ENCODE measurements around the gene SCAND1.
"Not testable (repeated sequence)": the region's sequence is repeated elsewhere in the genome, so short reads cannot be mapped to it uniquely, and the experiment has no call there.

Gene SCAND1

DNA sequence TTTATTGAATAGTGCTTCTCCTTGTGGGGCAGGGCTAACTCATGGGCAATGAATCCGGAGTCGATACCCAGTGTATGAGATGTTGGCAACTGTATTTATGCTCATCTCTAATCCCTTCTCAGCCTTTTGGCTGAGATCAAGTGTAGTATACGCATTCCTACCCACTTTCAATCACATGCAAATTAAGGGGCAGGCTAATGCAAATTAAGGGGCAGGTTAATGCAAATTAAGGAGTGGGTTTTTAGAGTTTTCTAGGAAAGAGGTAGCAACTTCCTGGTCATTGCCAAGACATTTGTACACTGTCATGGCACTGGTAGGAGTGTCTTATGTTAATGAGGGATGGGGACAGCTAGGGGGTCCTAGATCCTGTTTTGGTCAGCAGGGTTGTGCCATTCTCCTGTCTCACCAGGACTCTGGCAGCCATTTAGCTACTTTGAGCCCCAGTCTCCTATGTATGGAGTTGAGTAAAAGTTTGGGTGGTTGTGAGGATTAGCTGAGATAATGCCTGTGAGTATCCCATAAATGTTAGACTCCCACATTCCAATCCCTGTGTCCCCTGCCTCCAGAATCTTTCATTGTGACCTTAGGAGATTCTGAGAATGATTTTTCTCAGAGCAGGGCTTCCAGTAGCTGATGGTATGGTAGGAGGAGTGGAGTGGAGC is 13.8 kb upstream of the SCAND1 start, which contains the start of gene CNBD2:
Gene CNBD2 (plus strand): TSS at position 612 of the 662 bp plus-strand sequence. CDS start 173 bp downstream, outside the sequence.
- Mint-ChIP-seq H3K27me3 (ENCODE audit: low read depth, poor library complexity) (peaks cover 7% of the 10 kb centered on the region), H3K27ac (peak within 1 kb of the TSS; percentile 16), H3K9me3 (no peaks in the 10 kb centered on the region), H3K4me1 (no peaks in the 10 kb centered on the region), H3K36me3 (ENCODE audit: low read depth) (no peaks in the 10 kb centered on the region), H3K4me3 (no peak within 1 kb of the TSS)
- DNase-seq = no peak
- TF ChIP-seq, protein P1, sequence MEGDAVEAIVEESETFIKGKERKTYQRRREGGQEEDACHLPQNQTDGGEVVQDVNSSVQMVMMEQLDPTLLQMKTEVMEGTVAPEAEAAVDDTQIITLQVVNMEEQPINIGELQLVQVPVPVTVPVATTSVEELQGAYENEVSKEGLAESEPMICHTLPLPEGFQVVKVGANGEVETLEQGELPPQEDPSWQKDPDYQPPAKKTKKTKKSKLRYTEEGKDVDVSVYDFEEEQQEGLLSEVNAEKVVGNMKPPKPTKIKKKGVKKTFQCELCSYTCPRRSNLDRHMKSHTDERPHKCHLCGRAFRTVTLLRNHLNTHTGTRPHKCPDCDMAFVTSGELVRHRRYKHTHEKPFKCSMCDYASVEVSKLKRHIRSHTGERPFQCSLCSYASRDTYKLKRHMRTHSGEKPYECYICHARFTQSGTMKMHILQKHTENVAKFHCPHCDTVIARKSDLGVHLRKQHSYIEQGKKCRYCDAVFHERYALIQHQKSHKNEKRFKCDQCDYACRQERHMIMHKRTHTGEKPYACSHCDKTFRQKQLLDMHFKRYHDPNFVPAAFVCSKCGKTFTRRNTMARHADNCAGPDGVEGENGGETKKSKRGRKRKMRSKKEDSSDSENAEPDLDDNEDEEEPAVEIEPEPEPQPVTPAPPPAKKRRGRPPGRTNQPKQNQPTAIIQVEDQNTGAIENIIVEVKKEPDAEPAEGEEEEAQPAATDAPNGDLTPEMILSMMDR (IDR thresholded peaks at IDR 0.05) = no peak

DNA sequence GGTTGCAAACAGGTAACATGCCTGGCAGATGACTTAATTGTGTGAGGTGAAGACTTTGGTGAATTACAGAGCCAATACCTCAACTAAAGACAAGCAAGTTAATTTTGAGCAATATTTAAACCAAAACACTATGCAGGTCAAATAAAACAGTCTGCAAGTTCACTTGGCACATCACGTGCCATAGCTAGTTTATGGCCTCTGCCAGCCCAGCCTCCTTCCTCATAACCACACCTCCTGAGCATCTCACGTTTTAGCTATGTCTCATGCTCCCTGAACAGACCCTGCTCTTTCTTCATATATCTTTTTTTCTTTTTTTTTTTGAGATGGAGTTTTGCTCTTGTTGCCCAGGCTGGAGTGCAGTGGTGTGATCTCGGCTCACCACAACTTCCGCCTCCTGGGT is 9.6 kb upstream of the SCAND1 start:
- DNase-seq = no peak
- Mint-ChIP-seq H3K4me1 (peaks cover 8% of the 10 kb centered on the region), H3K36me3 (ENCODE audit: low read depth) (peaks cover 8% of the 10 kb centered on the region), H3K4me3 (no peak overlapping the region), H3K9me3 (peaks cover 8% of the 10 kb centered on the region), H3K27me3 (ENCODE audit: low read depth, poor library complexity) (peaks cover 4% of the 10 kb centered on the region), H3K27ac (no peak overlapping the region)
- TF ChIP-seq, protein P1 (IDR thresholded peaks at IDR 0.05) = no peak

DNA sequence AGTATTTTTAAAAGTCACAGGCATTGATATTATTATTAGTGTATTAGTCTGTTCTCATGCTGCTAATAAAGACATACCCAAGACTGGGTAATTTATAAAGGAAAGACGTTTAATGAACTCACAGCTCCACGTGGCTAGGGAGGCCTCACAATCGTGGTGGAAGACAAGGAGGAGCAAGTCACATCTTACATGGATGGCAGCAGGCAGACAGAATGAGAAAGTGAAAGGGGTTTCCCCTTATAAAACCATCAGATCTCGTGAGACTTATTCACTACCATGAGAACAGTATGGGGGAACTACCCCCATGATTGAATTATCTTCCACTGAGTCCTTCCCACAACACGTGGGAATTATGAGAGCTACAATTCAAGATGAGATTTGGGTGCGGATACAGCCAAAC is 5.0 kb upstream of the SCAND1 start:
- not testable (repeated sequence) for H3K27ac Mint-ChIP-seq; H3K27me3 Mint-ChIP-seq (ENCODE audit: low read depth, poor library complexity); DNase-seq; H3K4me3 Mint-ChIP-seq; H3K9me3 Mint-ChIP-seq
- Mint-ChIP-seq H3K36me3 (ENCODE audit: low read depth) (peaks cover 17% of the 10 kb centered on the region), H3K4me1 (peaks cover 20% of the 10 kb centered on the region)

DNA sequence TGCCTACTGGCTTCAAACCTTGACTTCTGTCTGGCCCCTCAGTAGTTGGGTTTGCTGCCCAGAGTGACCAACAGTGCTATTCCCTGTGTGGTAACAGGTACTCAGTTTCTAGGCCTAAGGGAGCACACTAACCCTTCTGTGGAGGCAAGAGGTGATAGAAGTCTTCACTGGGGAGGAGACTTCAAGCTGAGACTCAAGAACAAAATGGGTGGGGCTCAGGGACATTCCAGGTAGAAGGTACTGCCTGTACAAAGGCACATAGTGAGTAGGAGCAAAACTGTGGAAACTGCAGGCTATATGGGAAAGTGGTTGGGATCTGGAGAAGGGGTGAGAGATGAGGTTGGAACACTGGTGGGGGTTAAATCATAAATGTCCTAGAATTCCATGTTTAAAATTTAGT is 2.3 kb upstream of the SCAND1 start:
- Mint-ChIP-seq H3K27ac (peak overlapping the region; percentile 5), H3K27me3 (ENCODE audit: low read depth, poor library complexity) (no peaks in the 10 kb centered on the region), H3K36me3 (ENCODE audit: low read depth) (peaks cover 25% of the 10 kb centered on the region), H3K9me3 (peaks cover 10% of the 10 kb centered on the region), H3K4me3 (no peak overlapping the region), H3K4me1 (peaks cover 27% of the 10 kb centered on the region)
- no peak for DNase-seq
- TF ChIP-seq, protein P1 (IDR thresholded peaks at IDR 0.05) = no peak

DNA sequence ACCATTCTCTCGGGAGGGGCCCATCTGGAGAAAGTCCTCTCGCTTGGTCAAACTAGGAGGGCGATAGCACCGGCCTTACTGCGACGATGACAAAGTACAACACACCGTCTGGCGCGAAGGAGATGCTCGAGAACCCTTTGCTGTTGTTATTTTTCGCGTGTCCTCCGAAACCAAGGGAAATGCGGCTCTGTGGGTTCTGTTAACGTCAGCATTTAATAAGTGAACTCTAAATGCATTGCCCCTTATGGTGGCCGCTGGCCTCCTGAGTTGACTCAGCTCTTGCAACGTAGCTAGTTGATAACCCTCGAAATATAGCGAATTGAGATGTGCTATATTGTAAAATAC is 577 bp upstream of the SCAND1 start:
- Mint-ChIP-seq H3K36me3 (ENCODE audit: low read depth) (peaks cover 29% of the 10 kb centered on the region), H3K4me1 (peaks cover 21% of the 10 kb centered on the region), H3K4me3 (peak overlapping the region; percentile 98), H3K27ac (peak overlapping the region; percentile 100), H3K9me3 (peaks cover 10% of the 10 kb centered on the region), H3K27me3 (ENCODE audit: low read depth, poor library complexity) (no peaks in the 10 kb centered on the region)
- DNase-seq = no peak
- TF ChIP-seq, protein P1 (IDR thresholded peaks at IDR 0.05) = no peak

DNA sequence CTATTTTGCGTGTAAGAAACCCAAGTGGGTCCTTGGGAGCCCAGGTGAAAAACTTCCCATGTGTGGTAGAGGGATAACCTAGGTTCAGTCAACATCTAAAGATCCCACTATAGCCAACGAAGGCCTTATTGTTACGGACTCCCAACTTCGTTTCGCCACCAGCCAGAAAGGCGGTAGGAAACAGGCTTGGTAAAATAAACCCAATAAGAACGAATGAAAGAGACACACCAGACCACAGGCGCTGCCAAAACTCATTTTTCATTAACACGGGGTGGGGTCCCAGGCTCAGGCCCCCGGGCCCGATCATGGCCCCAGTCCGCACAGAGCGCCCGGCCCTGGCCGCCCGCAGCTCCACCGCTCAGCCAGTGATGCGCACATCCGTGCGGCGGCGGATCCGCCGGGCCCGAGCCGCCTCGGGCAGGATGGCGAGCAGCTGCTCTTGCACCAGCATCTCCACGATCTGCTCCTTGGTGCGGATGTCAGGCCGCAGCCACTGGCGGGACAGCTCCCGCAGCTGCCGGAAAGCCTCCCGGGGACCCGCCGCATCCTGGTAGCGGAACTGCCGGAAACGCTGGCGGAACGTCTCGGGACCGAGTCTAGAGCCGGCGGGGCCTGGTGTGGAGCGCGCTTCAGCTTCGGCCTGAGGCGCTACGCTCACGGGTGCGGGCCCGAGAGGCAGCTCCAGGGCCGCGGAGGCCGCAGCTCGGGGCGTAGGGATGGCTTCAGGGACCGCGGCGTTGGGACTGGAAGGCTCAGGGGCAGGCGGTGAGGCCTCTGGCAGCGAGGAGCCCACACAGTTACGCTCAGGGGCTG is 709 bp downstream of the SCAND1 start:
- TF ChIP-seq, protein P1 (IDR thresholded peaks at IDR 0.05) = no peak
- DNase-seq = peak; percentile 64
- Mint-ChIP-seq H3K9me3 (no peaks in the 10 kb centered on the region), H3K27me3 (ENCODE audit: low read depth, poor library complexity) (no peaks in the 10 kb centered on the region), H3K36me3 (ENCODE audit: low read depth) (peaks cover 26% of the 10 kb centered on the region), H3K4me3 (peak overlapping the region; percentile 98), H3K27ac (peak overlapping the region; percentile 100), H3K4me1 (peaks cover 21% of the 10 kb centered on the region)
